Heart right ventricle (tissue), 16 donors: ENCODE measurements around the gene PPP2R3A. TPM values are rescaled to one million over a fixed set of nuclear protein-coding genes. Genes with fewer than 3 reads are reported as not detected.
"Not testable (repeated sequence)": the region's sequence is repeated elsewhere in the genome, so short reads cannot be mapped to it uniquely, and the experiment has no call there.

Experiments used
- ATAC-seq, 8 donors: fragments of 200-7000 bp; cut with Tn5 transposase; one replicate each; pipeline ENCODE4 v1.9.1; 2020; ENCODE audit warnings: mild to moderate bottlenecking in 8 of 8, moderate library complexity in 8 of 8, moderate number of reproducible peaks in 1 of 8
- DNase-seq, 2 donors: peaks; one replicate each; pipeline ENCODE4 v3.0.0-alpha.2; 2020
- H3K27ac ChIP-seq, 10 donors: fragments of 200-600 bp; sonication (generic) in 2 of 10; one replicate each; pipeline versions ENCODE4 v1.5.0 to v1.8.0; 2020 to 2022; ENCODE audit warnings: mild to moderate bottlenecking in 3 of 10
- H3K27me3 ChIP-seq, 7 donors: fragments of 200-600 bp; one replicate each; pipeline ENCODE4 v1.8.0; 2021 to 2022; ENCODE audit warnings: mild to moderate bottlenecking in 2 of 7
- H3K36me3 ChIP-seq, 9 donors: fragments of 200-600 bp; sonication (generic) in 1 of 9; one replicate each; pipeline versions ENCODE4 v1.5.0 to v1.8.0; 2020 to 2022; ENCODE audit warnings: mild to moderate bottlenecking in 2 of 9
- H3K4me1 ChIP-seq, 9 donors: fragments of 200-600 bp; sonication (generic) in 1 of 9; one replicate each; pipeline versions ENCODE4 v1.5.0 to v1.8.0; 2020 to 2022; ENCODE audit warnings: mild to moderate bottlenecking in 4 of 9
- H3K4me3 ChIP-seq, 10 donors: fragments of 200-600 bp; sonication (generic) in 2 of 10; one replicate each; pipeline versions ENCODE4 v1.5.0 to v1.8.0; 2020 to 2022; ENCODE audit warnings: mild to moderate bottlenecking in 7 of 10, moderate library complexity in 2 of 10
- H3K9me3 ChIP-seq, 11 donors: fragments of 200-600 bp in 10 of 11; sonication (generic) in 2 of 11; one replicate each; pipeline versions ENCODE4 v1.5.0 to v1.8.0; 2013 to 2022; ENCODE audit warnings: mild to moderate bottlenecking in 2 of 11, control low read depth in 1 of 11, moderate library complexity in 1 of 11
- CTCF ChIP-seq, 9 donors: fragments of 200-600 bp; sonication (generic) in 2 of 9; IDR thresholded peaks; one replicate each; pipeline versions ENCODE4 v1.5.0 to v1.8.0; 2021 to 2022; ENCODE audit warnings: antibody characterized with exemption in 9 of 9, mild to moderate bottlenecking in 5 of 9, moderate library complexity in 1 of 9
- WGBS, 2 donors: extraction: QIAGEN DNeasy Blood & Tissue Kit; methylation state at CpG; one replicate each; pipeline ENCODE4 v1.1.7; 2013; ENCODE audit warnings: inconsistent platforms in 1 of 2; 5-methylcytosine and 5-hydroxymethylcytosine counted together
- intact Hi-C, 10 donors: fragments of 100-400 bp; cut with DNase I; formaldehyde crosslinking; loops; one replicate each; pipeline versions ENCODE4 v1.11.1 to v1.14.2; 2022
- polyA plus RNA-seq, 2 donors: library from polyadenylated mRNA; stranded (reverse); fragments of 200-250 nt; gene quantifications; one replicate each; pipeline ENCODE4 v1.2.3, GENCODE V29; 2013
- total RNA-seq, 10 donors: library from RNA; stranded (reverse); fragmentation: NEBNext Ultra II Directional in 3 of 10; extraction: Animal tissue kit (Norgen Biotek cat#: 25700) in 3 of 10; gene quantifications; one replicate each; pipeline versions ENCODE4 v1.2.1 to v1.2.4, GENCODE V29; 2021 to 2023
- donor health status: Arrhythmogenic right ventricular cardiomyopathy.
- donor health status: ischemic (EF 13 %, LVEDD 7.1; RV severe dilation, severe dysfunction).
- donor health status: healthy with polysubstance abuse.
- donor health status: DM: no; HTN: yes; CAD: no.
- donor health status: DM: no; HTN: no; CAD: no.
- donor health status: ischemic (EF 25% LVEDD 6.9; RV normal size, moderate dysfunction).
- donor health status: ischemic (EF 25% LVEDD 5.7; RV mildly dilated, moderate dysfunction).
- donor health status: healthy.
- donor health status: DM: yes; HTN: yes; CAD: no.
- donor health status: Ischemic cardiomyopathy.
- donor health status: ischemic (EF 35%, LVEDD 5.7; RV mildly dilated, moderate dysfunction).
- donor health status: nonischemic (EF 11% LVEDD 7.7; RV severe dilation, severe dysfunction).
- donor health status: DM: yes; HTN: yes; CAD: no.
- donor health status: PGD.
- donor health status: ischemic (EF 29% LVEDD 5.4; RV normal size, mild dysfunction).
- donor health status: nonischemic (EF 23%, LVEDD 6.1; RV moderate dilation, normal function).

Gene PPP2R3A
- total and polyA plus RNA-seq, 12 donors: 4.9 to 148 (median 106) TPM

- H3K9me3 ChIP-seq: peaks cover 0 to 13% (median 0%) of the 10 kb centered on the region in 11 donors
- H3K27me3 ChIP-seq: no peaks in the 10 kb centered on the region
- no peak for DNase-seq
- ATAC-seq: no peak
- H3K4me1 ChIP-seq: no peaks in the 10 kb centered on the region
- H3K27ac ChIP-seq: no peak overlapping the region
- H3K4me3 ChIP-seq: no peak overlapping the region
- 90 to 95% methylated on average over 4 of the region's 4 CpGs for WGBS, 2 donors
- TF ChIP-seq CTCF (IDR thresholded peaks at IDR 0.05): no peak
- peaks cover 0 to 41% (median 0%) of the 10 kb centered on the region in 9 donors for H3K36me3 ChIP-seq
- intact Hi-C loops: no loop called here
Measured at GRCh38 chr3:136122006-136122405, 156.5 kb downstream of the PPP2R3A start.

- H3K4me3 ChIP-seq, H3K9me3 ChIP-seq, H3K4me1 ChIP-seq, intact Hi-C loops, ATAC-seq, H3K27me3 ChIP-seq, H3K27ac ChIP-seq, DNase-seq: not testable (repeated sequence)
- WGBS, 2 donors: 92 to 96% methylated on average over 3 of the region's 3 CpGs
- peaks cover 0 to 11% (median 0%) of the 10 kb centered on the region in 9 donors for H3K36me3 ChIP-seq
Measured at GRCh38 chr3:136131647-136132046, 166.1 kb downstream of the PPP2R3A start.

- intact Hi-C loops: no loop called here
- 93 to 96% methylated on average over 1 of the region's 1 CpG for WGBS, 2 donors
- no peak overlapping the region for H3K4me3 ChIP-seq
Measured at GRCh38 chr3:136134091-136134490, 168.6 kb downstream of the PPP2R3A start.

GRCh38 chr3:136135039-136135802 is 169.7 kb downstream of the PPP2R3A start:
- H3K4me3 ChIP-seq: no peak overlapping the region
- no peak overlapping the region for H3K27ac ChIP-seq
- peaks cover 0 to 8% (median 5%) of the 10 kb centered on the region in 9 donors for H3K4me1 ChIP-seq
- DNase-seq (no peak), ATAC-seq (no peak)
- 45 to 46% methylated on average over 7 of the region's 7 CpGs for WGBS, 2 donors
- H3K27me3 ChIP-seq: no peaks in the 10 kb centered on the region
- H3K36me3 ChIP-seq: peaks cover 0 to 16% (median 0%) of the 10 kb centered on the region in 9 donors
- H3K9me3 ChIP-seq: peaks cover 0 to 6% (median 0%) of the 10 kb centered on the region in 11 donors
- TF ChIP-seq CTCF (IDR thresholded peaks at IDR 0.05): no peak
- intact Hi-C loops: no loop called here

More at GRCh38 chr3:136134091-136134490, 168.6 kb downstream of the PPP2R3A start:
- Histone ChIP-seq H3K27me3 (no peaks in the 10 kb centered on the region), H3K27ac (no peak overlapping the region), H3K9me3 (peaks cover 0 to 7% (median 0%) of the 10 kb centered on the region in 11 donors), H3K4me1 (peaks cover 0 to 8% (median 5%) of the 10 kb centered on the region in 9 donors), H3K36me3 (peaks cover 0 to 13% (median 0%) of the 10 kb centered on the region in 9 donors)
- DNase-seq: no peak
- TF ChIP-seq CTCF (IDR thresholded peaks at IDR 0.05): no peak
- no peak for ATAC-seq

- no peak for ATAC-seq
- peaks cover 0 to 3% (median 0%) of the 10 kb centered on the region in 11 donors for H3K9me3 ChIP-seq
- no peak for TF ChIP-seq CTCF (IDR thresholded peaks at IDR 0.05)
- DNase-seq: no peak
- WGBS, 2 donors: 67 to 69% methylated on average over 2 of the region's 2 CpGs
- H3K27me3 ChIP-seq: no peaks in the 10 kb centered on the region
- peaks cover 0 to 8% (median 5%) of the 10 kb centered on the region in 9 donors for H3K4me1 ChIP-seq
- H3K4me3 ChIP-seq: no peak overlapping the region
- H3K27ac ChIP-seq: no peak overlapping the region
- H3K36me3 ChIP-seq: peaks cover 0 to 16% (median 0%) of the 10 kb centered on the region in 9 donors
- intact Hi-C loops: no loop called here
Measured at GRCh38 chr3:136136454-136136853, 170.9 kb downstream of the PPP2R3A start.
